Stimulated activated CD4-positive, alpha-beta T cell treated with anti-CD3 and anti-CD28 coated beads, Interleukin-1b, Interleukin-23, amount 100 ng/mL, for 1 hour (primary cell): Measurements from ENCODE around the gene TECRL.

Source experiments
- DNase-seq, 2 donors: peaks; one replicate each; pipeline ENCODE4 v3.0.0-alpha.2; 2020; ENCODE audit warnings: low read depth in 2 of 2

The TECRL gene, protein sequence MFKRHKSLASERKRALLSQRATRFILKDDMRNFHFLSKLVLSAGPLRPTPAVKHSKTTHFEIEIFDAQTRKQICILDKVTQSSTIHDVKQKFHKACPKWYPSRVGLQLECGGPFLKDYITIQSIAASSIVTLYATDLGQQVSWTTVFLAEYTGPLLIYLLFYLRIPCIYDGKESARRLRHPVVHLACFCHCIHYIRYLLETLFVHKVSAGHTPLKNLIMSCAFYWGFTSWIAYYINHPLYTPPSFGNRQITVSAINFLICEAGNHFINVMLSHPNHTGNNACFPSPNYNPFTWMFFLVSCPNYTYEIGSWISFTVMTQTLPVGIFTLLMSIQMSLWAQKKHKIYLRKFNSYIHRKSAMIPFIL

GRCh38 chr4:64409300-64409699, at the start of gene TECRL:
TSS of gene TECRL (minus strand) at chr4:64409450. CDS start at chr4:64409351, 99 bp downstream.
- no peak for DNase-seq

DNA sequence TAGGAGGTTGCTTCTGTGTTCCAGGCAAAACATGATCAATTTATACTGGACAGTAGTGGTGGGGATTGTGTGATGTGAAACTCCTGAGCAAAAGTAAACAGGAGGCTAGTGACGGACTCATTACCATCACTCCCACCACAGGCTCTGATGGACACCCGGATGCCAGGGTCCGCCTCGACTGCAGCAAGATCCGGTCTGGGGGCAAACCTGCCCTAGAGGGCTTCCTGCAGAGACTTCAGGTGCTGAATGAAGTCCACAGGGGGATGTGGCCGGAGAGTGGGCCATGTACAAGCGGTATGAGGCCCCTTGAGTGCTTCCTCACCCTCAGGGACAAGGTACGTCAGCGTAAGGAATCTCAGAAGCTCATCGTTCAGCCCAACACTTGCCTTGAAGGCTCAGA, 23.4 kb upstream of the TECRL start:
- DNase-seq, result no peak

DNA sequence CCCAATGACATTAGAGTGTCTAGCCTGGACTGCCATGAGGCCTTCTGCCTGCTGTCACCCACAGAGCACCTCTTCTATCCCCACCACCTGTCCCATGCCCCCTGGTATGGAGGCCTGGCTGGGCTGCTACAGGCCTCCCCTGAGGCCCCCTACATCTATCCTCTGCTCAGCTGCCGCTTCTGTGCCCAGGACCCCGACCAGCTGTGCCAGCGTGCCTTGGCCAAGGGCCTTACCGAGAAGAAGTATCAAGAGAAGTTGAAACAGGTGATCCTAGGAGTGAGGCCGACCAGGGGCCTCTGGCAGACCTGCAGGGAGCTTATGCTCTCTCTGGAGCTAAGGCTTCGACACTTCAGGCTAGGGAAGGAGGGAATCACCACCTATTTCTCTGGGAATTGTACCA, 21.7 kb upstream of the TECRL start:
- DNase-seq, result no peak

DNA sequence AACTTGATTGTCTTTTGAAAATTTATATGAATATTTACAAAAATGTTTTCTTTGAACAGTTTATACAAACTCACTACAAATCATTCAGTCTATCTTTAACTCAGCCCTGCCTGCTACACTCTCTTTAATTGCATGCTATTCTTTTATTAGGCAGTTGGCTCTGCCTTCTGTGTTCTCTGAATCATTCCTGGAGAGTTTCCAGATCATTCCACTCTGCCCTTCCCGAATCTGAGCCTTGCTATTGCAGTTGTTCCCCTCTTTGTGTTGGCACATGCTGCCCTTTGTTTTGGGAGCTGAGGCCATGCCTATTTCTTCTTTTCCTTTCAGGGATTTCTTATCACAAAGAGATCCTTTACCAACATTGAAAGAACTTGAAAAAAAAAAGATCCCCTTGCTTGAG, 8.7 kb upstream of the TECRL start:
- no peak for DNase-seq

GRCh38 chr4:64407000-64407399, 2.2 kb downstream of the TECRL start:
- DNase-seq, result no peak

DNA sequence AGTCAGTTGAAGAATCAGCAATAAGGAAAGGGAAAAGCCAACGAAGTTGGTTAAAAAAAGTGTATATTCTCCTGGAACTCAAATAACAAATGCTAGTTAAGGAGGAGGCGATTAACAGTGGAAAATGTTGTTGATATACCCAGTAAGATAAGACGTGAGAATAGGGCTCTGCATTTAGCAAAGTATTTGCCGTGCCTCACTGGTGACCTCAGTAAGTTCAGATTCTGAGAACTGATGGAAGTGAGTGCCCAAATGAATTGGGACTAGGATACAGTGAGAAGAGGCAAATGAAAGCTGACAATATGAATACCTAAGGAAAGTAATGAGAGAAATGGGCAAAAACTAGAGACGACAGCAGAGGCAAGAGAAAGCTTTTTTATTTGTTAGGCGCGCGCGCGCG, 3.5 kb downstream of the TECRL start:
- DNase-seq, result no peak

DNA sequence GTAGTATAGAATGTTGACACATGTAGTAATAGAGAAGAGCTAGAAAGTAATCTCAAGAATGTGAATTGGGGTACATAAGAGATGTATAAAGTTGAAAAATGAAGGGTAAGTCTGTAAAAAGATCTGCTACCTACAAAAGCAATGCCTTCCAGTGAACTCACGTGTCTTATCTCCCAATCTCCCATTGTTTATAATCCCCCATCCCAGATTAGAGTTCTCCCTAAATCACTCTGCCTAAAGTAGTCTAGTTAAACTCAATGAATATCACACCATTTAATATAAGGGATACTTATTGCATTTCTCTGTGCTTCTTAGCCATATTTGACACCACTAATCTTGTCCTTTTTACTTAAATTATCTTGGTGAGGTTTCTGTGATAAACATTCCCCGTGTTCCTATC, 6.6 kb downstream of the TECRL start:
- no peak for DNase-seq

- DNase-seq, result no peak
Measured at GRCh38 chr4:64399313-64400109, 9.7 kb downstream of the TECRL start.

DNA sequence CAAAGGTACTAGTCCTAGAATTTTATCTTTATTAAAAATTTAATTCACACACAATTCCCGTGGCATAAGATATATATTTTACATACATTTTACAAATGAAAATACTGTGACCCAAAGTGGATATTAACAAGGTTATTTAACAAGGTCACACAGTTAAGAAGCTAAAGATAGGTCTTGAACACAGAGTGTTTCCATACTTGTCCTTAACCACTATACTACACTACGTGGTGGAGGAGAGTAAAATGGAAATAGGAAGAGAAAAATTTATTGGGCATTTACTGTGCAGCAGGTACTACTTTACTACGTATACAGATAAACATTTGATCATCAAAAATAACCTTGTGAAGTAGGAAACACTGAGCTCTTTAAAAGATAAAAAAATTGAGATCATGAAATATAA, 14.8 kb downstream of the TECRL start:
- DNase-seq, result no peak

DNA sequence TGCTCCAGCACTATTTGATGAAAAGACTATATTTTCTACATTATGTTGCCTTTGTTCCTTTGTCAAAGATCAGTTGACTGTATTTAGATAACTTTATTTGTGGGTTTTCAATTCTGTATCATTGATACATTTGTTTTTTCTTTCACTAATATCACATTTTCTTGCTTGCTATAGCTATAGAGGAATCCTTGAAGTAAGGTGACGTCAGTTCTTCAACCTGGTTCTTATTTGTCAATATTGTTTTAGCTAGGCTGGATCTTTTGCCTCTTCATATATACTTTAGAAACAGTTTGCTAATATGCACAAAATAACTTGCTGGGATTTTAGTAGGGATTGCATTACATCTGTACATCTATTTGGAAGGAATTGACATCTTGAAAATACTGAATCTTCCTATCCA, 21.0 kb downstream of the TECRL start:
- no peak for DNase-seq

GRCh38 chr4:64385220-64385619, 24.0 kb downstream of the TECRL start:
- no peak for DNase-seq

DNA sequence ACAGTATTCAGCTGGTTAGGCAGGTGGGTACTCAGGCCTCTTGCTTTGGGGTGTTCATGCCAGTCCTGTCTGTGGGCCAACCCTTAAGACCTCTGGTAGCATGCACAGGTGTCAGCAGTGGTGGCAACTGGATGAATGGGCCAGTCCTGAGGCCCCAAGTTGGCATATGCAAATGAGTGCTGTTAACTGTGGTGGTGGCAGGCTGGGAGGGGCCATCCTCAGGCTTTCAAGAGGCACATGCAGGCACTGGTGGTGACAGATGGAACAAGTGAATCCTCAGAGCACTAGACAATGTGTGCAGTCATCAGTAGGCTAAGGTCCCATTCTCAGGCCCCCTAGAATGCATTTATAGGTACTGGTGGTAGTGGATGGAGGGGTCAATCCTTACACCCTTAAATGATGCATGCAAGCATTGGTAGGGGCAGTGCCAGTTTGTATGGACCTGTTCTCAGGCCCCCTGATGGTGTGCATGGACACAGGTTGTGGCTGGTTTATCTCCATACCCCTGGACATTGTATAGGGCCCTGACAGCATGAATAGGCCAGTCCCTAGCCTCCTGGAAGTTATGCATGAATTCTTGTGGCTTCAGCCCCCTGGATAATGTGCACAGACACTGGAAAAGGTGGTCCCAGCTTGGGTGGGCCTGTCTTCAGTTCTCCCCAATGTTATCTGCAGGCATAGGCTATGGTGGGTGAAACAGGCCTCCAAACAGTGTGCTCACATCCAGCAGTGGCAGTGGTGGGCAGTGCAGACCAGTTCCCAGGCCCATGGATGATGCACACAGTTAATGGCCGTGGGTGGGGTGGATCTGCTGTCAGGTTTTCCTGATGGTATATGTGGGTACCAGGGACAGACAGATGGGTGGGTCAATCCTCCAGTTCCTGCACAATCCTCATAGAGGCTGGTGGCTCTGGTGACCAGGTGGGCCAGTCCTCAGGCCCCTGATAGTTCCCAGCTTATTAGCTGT, 24.7 kb downstream of the TECRL start:
- no peak for DNase-seq

DNA sequence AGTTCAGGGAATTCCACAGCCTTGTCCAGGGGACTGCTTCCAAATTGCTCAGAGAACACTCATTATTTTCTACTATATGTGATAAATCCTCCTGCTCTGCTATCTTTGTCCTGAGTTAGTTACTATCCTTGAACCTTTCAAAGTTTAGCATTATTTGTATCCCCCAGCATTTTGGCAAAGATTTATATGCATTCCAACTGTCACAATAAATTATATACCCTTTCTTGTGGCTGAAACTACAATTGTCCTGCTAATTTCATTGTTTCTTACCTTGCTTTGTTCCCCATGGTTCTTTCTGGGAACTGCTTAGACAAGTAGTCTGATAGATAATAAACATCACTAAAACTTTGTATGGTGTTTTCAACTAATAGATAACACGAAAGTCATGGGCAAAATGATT, 40.5 kb downstream of the TECRL start:
- DNase-seq, result no peak

- DNase-seq, result no peak
Measured at GRCh38 chr4:64361399-64361740, 47.9 kb downstream of the TECRL start.

GRCh38 chr4:64360664-64361398, 48.4 kb downstream of the TECRL start:
- DNase-seq, result no peak

GRCh38 chr4:64359489-64359888, 49.8 kb downstream of the TECRL start:
- no peak for DNase-seq

- no peak for DNase-seq
Measured at GRCh38 chr4:64353904-64354303, 55.3 kb downstream of the TECRL start.

- DNase-seq, result no peak
Measured at GRCh38 chr4:64341711-64342110, 67.5 kb downstream of the TECRL start.

DNA sequence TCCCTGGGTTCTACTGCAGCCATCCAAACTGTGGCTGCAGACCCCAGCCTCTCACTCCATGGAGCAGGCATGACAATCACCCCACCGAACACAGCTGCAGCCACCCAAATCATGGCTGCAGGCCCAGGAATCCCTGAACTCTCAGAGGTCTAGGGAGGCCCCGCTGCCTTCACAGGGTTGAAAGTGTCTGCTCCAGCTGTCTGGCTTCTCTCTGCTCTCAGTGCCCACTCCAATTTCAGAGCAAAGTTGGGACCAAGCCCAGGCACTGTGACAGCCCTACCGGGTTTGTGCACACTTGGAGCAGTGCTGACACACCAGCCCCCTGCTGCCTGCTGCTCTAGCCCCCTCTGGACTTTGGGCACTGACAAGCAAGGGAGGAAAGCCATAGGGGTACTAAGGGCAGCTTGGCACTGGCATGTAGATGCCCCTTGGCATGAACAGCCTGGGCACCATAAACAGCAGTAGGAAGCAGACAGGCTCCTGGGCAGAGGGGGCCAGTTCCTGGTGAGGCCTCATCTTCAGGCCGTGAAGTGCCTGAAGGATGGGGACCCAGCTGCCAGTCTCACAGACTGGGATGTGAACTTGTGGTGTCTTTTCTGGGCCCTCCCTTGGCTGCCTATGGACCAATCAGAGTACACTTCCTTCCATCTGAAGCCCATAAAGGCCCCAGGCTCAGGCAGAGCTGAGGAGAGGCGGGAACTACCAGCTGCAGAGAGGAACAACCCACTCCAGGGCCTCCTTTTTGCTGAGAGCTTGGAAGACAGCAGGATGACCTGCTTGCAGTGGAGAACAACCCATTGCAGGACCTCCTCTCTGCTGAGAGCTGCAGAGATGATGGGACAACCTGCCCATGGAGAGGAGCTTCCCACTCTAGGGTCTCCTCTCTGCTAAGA, 68.8 kb downstream of the TECRL start:
- no peak for DNase-seq

- DNase-seq, result no peak
Measured at GRCh38 chr4:64334964-64335363, 74.3 kb downstream of the TECRL start.
